Effector CD8-positive, alpha-beta T cell (primary cell): ENCODE data around the gene CD46.
"Not testable (repeated sequence)": the region's sequence is repeated elsewhere in the genome, so short reads cannot be mapped to it uniquely, and the experiment has no call there.

Experiments used
- DNase-seq: peaks from one replicate; lab custom pipeline; 2025; lab: John Stamatoyannopoulos, UW

The CD46 gene

GRCh38 chr1:207750631-207751305 lies 1.1 kb upstream of the CD46 start:
- DNase-seq, result no peak

GRCh38 chr1:207751463-207751789 lies 428 bp upstream of the CD46 start:
- not testable (repeated sequence) for DNase-seq

- no peak for DNase-seq
Measured at GRCh38 chr1:207752456-207752998, 673 bp downstream of the CD46 start.

- DNase-seq, result no peak
Measured at GRCh38 chr1:207753611-207754010, 1.8 kb downstream of the CD46 start.

GRCh38 chr1:207754011-207754410 lies 2.2 kb downstream of the CD46 start:
- DNase-seq, result no peak

- no peak for DNase-seq
Measured at GRCh38 chr1:207754974-207755700, 3.3 kb downstream of the CD46 start.

- no peak for DNase-seq
Measured at GRCh38 chr1:207755846-207756693, 4.2 kb downstream of the CD46 start.

GRCh38 chr1:207762622-207763021 lies 10.8 kb downstream of the CD46 start:
- DNase-seq, result no peak

GRCh38 chr1:207763091-207763490 lies 11.2 kb downstream of the CD46 start:
- DNase-seq, result no peak

- no peak for DNase-seq
Measured at GRCh38 chr1:207763972-207764371, 12.1 kb downstream of the CD46 start.

GRCh38 chr1:207766569-207766968 lies 14.7 kb downstream of the CD46 start:
- DNase-seq, result no peak

GRCh38 chr1:207770514-207770913 lies 18.7 kb downstream of the CD46 start:
- DNase-seq, result not testable (repeated sequence)

GRCh38 chr1:207776045-207776444 lies 24.2 kb downstream of the CD46 start:
- not testable (repeated sequence) for DNase-seq

- not testable (repeated sequence) for DNase-seq
Measured at GRCh38 chr1:207777412-207777811, 25.6 kb downstream of the CD46 start.

- no peak for DNase-seq
Measured at GRCh38 chr1:207779008-207779407, 27.2 kb downstream of the CD46 start.

GRCh38 chr1:207781312-207781711 lies 29.5 kb downstream of the CD46 start:
- no peak for DNase-seq

GRCh38 chr1:207787776-207788175 lies 35.9 kb downstream of the CD46 start:
- DNase-seq, result no peak

GRCh38 chr1:207789386-207789785 lies 37.5 kb downstream of the CD46 start:
- no peak for DNase-seq

- DNase-seq, result no peak
Measured at GRCh38 chr1:207789792-207790787, 38.2 kb downstream of the CD46 start.

GRCh38 chr1:207791290-207791689 lies 39.4 kb downstream of the CD46 start:
- no peak for DNase-seq

GRCh38 chr1:207793327-207793726 lies 41.5 kb downstream of the CD46 start:
- DNase-seq, result no peak
